Daoy (cell line): ENCODE measurements around the gene GJB1. TPM values are rescaled to one million over a fixed set of nuclear protein-coding genes. Genes with fewer than 3 reads are reported as not detected.
"Not testable (repeated sequence)": the region's sequence is repeated elsewhere in the genome, so short reads cannot be mapped to it uniquely, and the experiment has no call there.

Experiments
- DNase-seq: peaks from one replicate; pipeline ENCODE4 v3.0.0-alpha.2; 2015; ENCODE audit warnings: low read depth
- total RNA-seq: library from RNA; depleted of rRNA; stranded (reverse); fragments of >200 nt; shearing (Covaris generic); gene quantifications from 2 replicates; pipeline ENCODE4 v1.2.3, GENCODE V29; 2014; rRNA removed

Gene GJB1
- total RNA-seq, 1 experiment from 2014 or later: not detected

DNA sequence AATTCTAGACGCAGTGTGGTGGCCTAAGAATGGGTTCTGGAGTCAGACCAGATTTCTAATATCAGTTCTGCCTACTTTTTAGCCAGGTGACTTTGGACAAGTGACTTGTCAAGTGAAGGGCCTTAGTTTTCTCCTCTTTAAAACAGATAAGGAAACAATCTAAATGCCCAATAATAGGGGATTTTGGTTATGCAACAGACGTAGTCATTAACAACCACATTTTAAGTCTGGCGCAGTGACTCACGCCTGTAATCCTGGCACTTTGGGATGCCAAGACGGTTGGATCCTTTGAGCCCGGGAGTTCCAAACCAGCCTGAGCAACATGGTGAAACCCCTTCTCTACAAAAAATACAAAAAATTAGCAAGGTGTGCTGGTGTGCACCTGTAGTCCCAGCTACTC lies 33.0 kb downstream of the GJB1 start:
- no peak for DNase-seq

DNA sequence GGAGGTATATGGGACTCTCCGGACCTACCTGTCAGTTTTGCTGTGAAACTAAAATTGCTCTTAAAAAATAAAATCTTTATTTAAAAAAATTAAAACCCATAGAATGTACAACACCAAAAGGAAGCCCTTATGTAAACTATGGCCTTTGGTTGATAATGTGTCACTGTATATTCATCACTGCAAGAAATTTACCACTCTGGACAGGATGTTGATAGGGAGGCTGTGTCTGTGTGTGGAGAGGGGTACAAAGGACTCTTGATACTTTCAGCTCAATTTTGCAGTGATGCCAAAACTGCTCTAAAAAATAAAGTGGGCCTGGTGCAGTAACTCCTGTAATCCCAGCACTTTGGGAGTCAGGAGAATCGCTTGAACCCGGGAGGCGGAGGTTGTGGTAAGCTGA lies 33.8 kb downstream of the GJB1 start:
- no peak for DNase-seq

DNA sequence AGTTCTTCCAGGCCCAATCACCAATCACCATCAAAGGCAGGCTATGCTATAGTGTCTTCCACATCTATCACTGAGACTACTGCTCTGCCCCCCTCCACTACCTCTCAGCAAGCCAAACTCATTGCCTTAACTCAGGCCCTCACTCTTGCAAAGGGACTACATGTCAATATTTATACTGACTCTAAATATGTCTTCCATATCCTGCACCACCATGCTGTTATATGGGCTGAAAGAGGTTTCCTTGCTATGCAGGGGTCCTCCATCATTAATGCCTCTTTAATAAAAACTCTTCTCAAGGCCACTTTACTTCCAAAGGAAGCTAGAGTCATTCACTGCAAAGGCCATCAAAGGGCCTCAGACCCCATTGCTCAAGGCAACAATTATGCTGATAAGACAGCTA lies 45.6 kb downstream of the GJB1 start:
- not testable (repeated sequence) for DNase-seq

DNA sequence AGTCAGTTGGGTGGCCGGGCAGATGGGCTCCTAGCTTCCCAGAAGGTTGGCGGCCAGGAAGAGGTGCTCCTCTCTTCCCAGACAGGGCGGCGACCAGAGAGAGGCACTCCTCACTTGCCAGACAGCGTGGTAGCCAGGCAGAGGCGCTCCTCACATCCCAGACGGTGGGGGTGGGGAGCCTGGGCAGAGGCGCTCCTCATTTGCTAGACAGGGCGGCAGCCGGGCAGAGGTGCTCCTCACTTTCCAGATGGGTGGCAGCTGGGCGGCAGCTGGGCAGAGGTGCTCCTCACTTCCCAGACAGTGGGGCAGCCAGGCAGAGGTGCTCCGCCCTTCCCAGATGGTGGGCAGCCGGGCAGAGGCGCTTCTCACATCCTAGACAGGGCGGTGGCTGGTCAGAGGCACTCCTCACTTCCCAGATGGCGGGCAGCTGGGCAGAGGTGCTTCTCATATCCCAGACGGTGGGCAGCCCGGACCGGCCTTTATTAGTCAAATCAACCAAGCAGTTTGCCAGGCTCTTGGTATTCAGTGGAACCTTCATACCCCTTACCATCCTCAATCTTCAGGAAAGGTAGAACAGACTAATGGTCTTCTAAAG lies 46.9 kb downstream of the GJB1 start:
- no peak for DNase-seq

DNA sequence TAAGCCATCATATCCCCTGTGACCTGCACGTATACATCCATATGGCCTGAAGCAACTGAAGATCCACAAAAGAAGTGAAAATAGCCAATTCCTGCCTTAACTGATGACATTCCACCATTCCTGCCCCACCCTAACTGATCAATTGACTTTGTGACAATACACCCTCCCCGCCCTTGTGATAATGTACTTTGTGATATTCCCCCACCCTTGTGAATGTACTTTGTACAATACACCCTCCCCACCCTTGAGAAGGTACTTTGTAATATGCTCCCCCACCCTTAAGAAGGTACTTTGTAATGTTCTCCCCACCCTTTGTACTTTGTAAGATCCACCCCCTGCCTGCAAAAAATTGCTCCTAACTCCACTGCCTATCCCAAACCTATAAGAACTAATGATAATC lies 49.3 kb downstream of the GJB1 start:
- not testable (repeated sequence) for DNase-seq

Other genes starting within 250 kb of the GJB1 start
- gene SNX12, start 154.9 kb upstream of the GJB1 start, total RNA-seq: 38.5 and 46.1 TPM in 2 replicates
- gene FOXO4, start 127.4 kb upstream of the GJB1 start, total RNA-seq: 0.69 and 2.9 TPM in 2 replicates
- gene CXorf65, start 116.5 kb upstream of the GJB1 start, total RNA-seq: not detected in 2 replicates
- not detected in 2 replicates for gene IL2RG, start 111.6 kb upstream of the GJB1 start, total RNA-seq
- 14.7 and 17.7 TPM in 2 replicates for gene MED12, start 104.6 kb upstream of the GJB1 start, total RNA-seq
- not detected in 2 replicates for gene NLGN3, start 78.4 kb upstream of the GJB1 start, total RNA-seq
- 8.8 and 10.3 TPM in 2 replicates for gene ZMYM3, start 30.9 kb downstream of the GJB1 start, total RNA-seq
- gene NONO, start 60.4 kb downstream of the GJB1 start, total RNA-seq: 413 and 418 TPM in 2 replicates
- 0.65 and 1.3 TPM in 2 replicates for gene ITGB1BP2, start 78.5 kb downstream of the GJB1 start, total RNA-seq
- gene TAF1, start 143.1 kb downstream of the GJB1 start, total RNA-seq: 17.4 and 34.3 TPM in 2 replicates